A549 (cell line): ENCODE results near the gene BZW1. TPM values are rescaled to one million over a fixed set of nuclear protein-coding genes. Genes with fewer than 3 reads are reported as not detected.

Experiments used
- ATAC-seq, 2 experiments: fragments of 200-7000 bp in 1 of 2; fragments of >200 bp in 1 of 2; cut with Nextera tagmentation in 1 of 2; cut with Tn5 transposase in 1 of 2; 3 replicates each; pipeline versions ENCODE4 v1.8.0 to v1.9.1; 2018 to 2020; ENCODE audit warnings: mild to moderate bottlenecking in 1 of 2, moderate library complexity in 1 of 2
- CTCF ChIA-PET: fragments of 300-600 bp; sonication (Branson Sonifier 250); formaldehyde crosslinking; extraction: SDS; loops from one replicate; lab custom pipeline; 2021; ENCODE audit warnings: antibody characterized with exemption, inconsistent platforms; lab: Yijun Ruan, JAX
- POLR2A ChIA-PET: fragments of 350-600 bp; formaldehyde crosslinking; extraction: SDS; loops from one replicate; lab custom pipeline; 2021; ENCODE audit warnings: antibody characterized with exemption, inconsistent platforms; lab: Yijun Ruan, JAX
- DNase-seq, 2 experiments: peaks; one replicate each; pipeline versions ENCODE4 v3.0.0 to v3.0.0-alpha.2; 2011 to 2016; ENCODE audit warnings: low read depth in 1 of 2, low spot score in 1 of 2
- FAIRE-seq: peaks from 2 replicates; lab custom pipeline; 2011; peaks lifted over from hg19 to GRCh38; lab: Jason Lieb, UNC
- H3K27ac ChIP-seq, 2 experiments: fragments of >200 bp; sonication (Bioruptor Twin); formaldehyde crosslinking; 3 replicates each; pipeline ENCODE4 v1.5.1; 2016 to 2017
- H3K4me1 ChIP-seq: fragments of >200 bp; sonication (Bioruptor Twin); formaldehyde crosslinking; 3 replicates; pipeline ENCODE4 v1.6.1; 2016
- H3K4me2 ChIP-seq: fragments of >200 bp; sonication (Bioruptor Twin); formaldehyde crosslinking; 3 replicates; pipeline ENCODE4 v1.6.1; 2016
- H3K4me3 ChIP-seq: fragments of >200 bp; sonication (Bioruptor Twin); formaldehyde crosslinking; 3 replicates; pipeline ENCODE4 v1.5.1; 2016
- H3K9me3 ChIP-seq: fragments of >200 bp; sonication (Bioruptor Twin); formaldehyde crosslinking; 3 replicates; pipeline ENCODE4 v1.6.1; 2016
- ATOH8 ChIP-seq: fragments of 250-450 bp; sonication (Bioruptor Pico); IDR thresholded peaks from 2 replicates; pipeline ENCODE4 v1.5.0; 2020; ENCODE audit warnings: low read depth, mild to moderate bottlenecking, moderate library complexity
- BHLHE40 ChIP-seq: IDR thresholded peaks from 2 replicates; pipeline ENCODE4 v1.6.1; 2012; ENCODE audit warnings: low read depth, low read length, inconsistent platforms
- CBX2 ChIP-seq: fragments of 200-600 bp; sonication (generic); IDR thresholded peaks from 2 replicates; pipeline ENCODE4 v1.6.1; 2016; ENCODE audit warnings: low read depth, mild to moderate bottlenecking, borderline replicate concordance
- CBX8 ChIP-seq: fragments of 200-600 bp; sonication (generic); IDR thresholded peaks from 2 replicates; pipeline ENCODE4 v1.6.1; 2016
- CEBPB ChIP-seq, 2 experiments: fragments of >200 bp in 1 of 2; sonication (Bioruptor Twin) in 1 of 2; formaldehyde crosslinking in 1 of 2; IDR thresholded peaks; 2 replicates each; pipeline ENCODE4 v1.6.1; 2012 to 2016
- CHD2 ChIP-seq: fragments of 150-350 bp; IDR thresholded peaks from 2 replicates; pipeline ENCODE4 v1.6.1; 2014; ENCODE audit warnings: low read length; ENCODE audit not compliant: partially characterized antibody
- CHD4 ChIP-seq: fragments of 200-600 bp; sonication (generic); IDR thresholded peaks from 2 replicates; pipeline ENCODE4 v1.6.1; 2016; ENCODE audit warnings: antibody characterized with exemption, mild to moderate bottlenecking, borderline replicate concordance
- EHF ChIP-seq: fragments of 250-450 bp; sonication (Bioruptor Pico); IDR thresholded peaks from 2 replicates; pipeline ENCODE4 v1.5.0; 2020; ENCODE audit warnings: mild to moderate bottlenecking
- ESRRA ChIP-seq: fragments of 150-350 bp; IDR thresholded peaks from 2 replicates; pipeline ENCODE4 v1.6.1; 2014; ENCODE audit warnings: mild to moderate bottlenecking, low read length, borderline replicate concordance
- FOSB ChIP-seq: fragments of 250-450 bp; sonication (Bioruptor Pico); IDR thresholded peaks from 2 replicates; pipeline ENCODE4 v1.5.0; 2020; ENCODE audit warnings: mild to moderate bottlenecking, moderate library complexity
- FOSL2 ChIP-seq, 2 experiments: fragments of 450-650 bp in 1 of 2; fragments of >200 bp in 1 of 2; sonication (Bioruptor Twin) in 1 of 2; formaldehyde crosslinking; IDR thresholded peaks; 2 replicates each; pipeline versions ENCODE4 v1.5.0 to v1.6.1; 2016 to 2020; ENCODE audit warnings: mild to moderate bottlenecking in 1 of 2, moderate library complexity in 1 of 2
- HOXA7 ChIP-seq: fragments of 250-450 bp; sonication (Bioruptor Pico); IDR thresholded peaks from 2 replicates; pipeline ENCODE4 v1.5.0; 2020; ENCODE audit warnings: mild to moderate bottlenecking, moderate library complexity
- HOXB13 ChIP-seq: fragments of 250-450 bp; sonication (Bioruptor Pico); IDR thresholded peaks from 2 replicates; pipeline ENCODE4 v1.5.0; 2020; ENCODE audit warnings: low read depth, mild to moderate bottlenecking, moderate library complexity
- HOXB5 ChIP-seq: fragments of 250-450 bp; sonication (Bioruptor Pico); IDR thresholded peaks from 2 replicates; pipeline ENCODE4 v1.5.0; 2020; ENCODE audit warnings: mild to moderate bottlenecking, moderate library complexity
- JUN ChIP-seq, 2 experiments: fragments of >200 bp; sonication (Bioruptor Twin); formaldehyde crosslinking; IDR thresholded peaks; 2 replicates in 1 of 2; 3 replicates in 1 of 2; pipeline ENCODE4 v1.6.1; 2016 to 2017
- JUNB ChIP-seq: fragments of >200 bp; sonication (Bioruptor Twin); formaldehyde crosslinking; IDR thresholded peaks from 2 replicates; pipeline ENCODE4 v1.6.1; 2016
- KDM5A ChIP-seq: fragments of 200-600 bp; sonication (generic); IDR thresholded peaks from 2 replicates; pipeline ENCODE4 v1.6.1; 2016; ENCODE audit warnings: antibody characterized with exemption, mild to moderate bottlenecking
- MYC ChIP-seq: IDR thresholded peaks from 2 replicates; pipeline ENCODE4 v1.6.1; 2012; ENCODE audit warnings: mild to moderate bottlenecking, inconsistent platforms, low read length, improper control_type of control experiment, borderline replicate concordance
- NFE2L2 ChIP-seq: fragments of 150-350 bp; conservative IDR thresholded peaks from 2 replicates; pipeline ENCODE4 v1.6.1; 2014; ENCODE audit warnings: low read length
- NPAS2 ChIP-seq: fragments of 250-450 bp; sonication (Bioruptor Pico); IDR thresholded peaks from 2 replicates; pipeline ENCODE4 v1.8.0; 2022; ENCODE audit warnings: mild to moderate bottlenecking, moderate library complexity, borderline replicate concordance
- PHF8 ChIP-seq: fragments of 200-600 bp; sonication (generic); IDR thresholded peaks from 2 replicates; pipeline ENCODE4 v1.6.1; 2016; ENCODE audit warnings: low read depth, mild to moderate bottlenecking, antibody characterized with exemption, moderate library complexity, borderline replicate concordance
- POLR2AphosphoS2 ChIP-seq: conservative IDR thresholded peaks from 2 replicates; pipeline ENCODE4 v1.6.1; 2012; ENCODE audit warnings: low read length, improper control_type of control experiment, inconsistent platforms
- RAD21 ChIP-seq, 2 experiments: fragments of >200 bp in 1 of 2; sonication (Bioruptor Twin) in 1 of 2; formaldehyde crosslinking in 1 of 2; IDR thresholded peaks in 1 of 2; conservative IDR thresholded peaks in 1 of 2; 2 replicates in 1 of 2; 3 replicates in 1 of 2; pipeline ENCODE4 v1.6.1; 2012 to 2018; ENCODE audit warnings: inconsistent platforms in 1 of 2
- TFCP2L1 ChIP-seq: fragments of 250-450 bp; sonication (Bioruptor Pico); IDR thresholded peaks from 2 replicates; pipeline ENCODE4 v1.5.0; 2021; ENCODE audit warnings: mild to moderate bottlenecking
- WGBS: methylation state at CpG from one replicate; pipeline ENCODE4 v1.1.6; 2017; ENCODE audit errors: missing lambda C conversion rate; 5-methylcytosine and 5-hydroxymethylcytosine counted together
- polyA plus RNA-seq, 4 experiments: library from polyadenylated mRNA; depleted of rRNA in 3 of 4; stranded (reverse); fragments of >200 nt; fragmentation: RNase III in 1 of 4; extraction: RNeasy Plus Mini Kit Qiagen cat#74134 plus additional on column Dnase treatment in 1 of 4; gene quantifications; 2 replicates in 3 of 4; 3 replicates in 1 of 4; pipeline ENCODE4 v1.2.3, GENCODE V29; 2011 to 2017
- TF ChIP-seq, protein P1 (sequence below): IDR thresholded peaks from 2 replicates; pipeline ENCODE4 v1.6.1; 2012
- TF ChIP-seq, protein P2 (sequence below): fragments of 250-450 bp; sonication (Bioruptor Pico); IDR thresholded peaks from 2 replicates; pipeline ENCODE4 v1.5.0; 2021; ENCODE audit warnings: mild to moderate bottlenecking, moderate library complexity, borderline replicate concordance

Gene BZW1
- polyA plus RNA-seq, 2 of the 4 experiments (the other 2 are of a cell fraction) = 401 to 439 TPM

DNA sequence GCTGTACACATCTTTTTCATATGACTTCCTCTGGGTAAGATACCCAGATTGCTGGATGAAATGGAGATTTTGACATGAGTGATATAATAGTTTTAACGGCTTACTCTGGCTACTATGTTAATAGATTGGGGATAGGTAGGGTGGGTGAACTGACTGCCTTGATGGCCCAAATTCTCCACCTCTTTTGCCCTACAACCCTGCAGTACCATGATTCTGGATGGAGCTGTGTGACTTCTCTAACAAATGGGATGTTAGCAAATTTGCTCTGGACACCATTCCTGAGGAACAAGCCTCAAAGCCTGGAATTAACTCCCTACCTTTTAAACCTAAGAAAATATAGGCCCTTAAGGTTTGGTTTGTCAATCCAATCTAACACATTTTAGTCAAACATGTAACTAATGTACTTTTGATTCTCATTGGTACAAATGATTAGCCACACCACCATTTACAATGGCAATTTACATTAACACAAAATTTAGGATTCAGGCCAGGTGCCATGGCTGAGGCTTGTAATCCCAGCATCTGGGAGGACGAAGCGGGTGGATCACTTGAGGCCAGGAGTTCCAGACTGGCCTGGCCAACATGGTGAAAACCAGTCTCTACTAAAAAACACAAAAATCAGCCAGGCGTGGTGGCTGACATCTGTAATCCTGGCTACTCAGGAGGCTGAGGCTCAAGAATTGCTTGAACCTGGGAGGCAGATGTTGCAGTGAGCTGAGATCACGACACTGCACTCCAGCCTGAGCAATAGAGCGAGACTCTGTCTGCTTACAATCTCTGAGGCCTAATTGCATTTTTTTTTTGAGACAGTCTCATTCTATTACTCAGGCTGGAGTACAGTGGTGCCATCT lies 39.9 kb downstream of the BZW1 start:
- TF ChIP-seq, protein P1, sequence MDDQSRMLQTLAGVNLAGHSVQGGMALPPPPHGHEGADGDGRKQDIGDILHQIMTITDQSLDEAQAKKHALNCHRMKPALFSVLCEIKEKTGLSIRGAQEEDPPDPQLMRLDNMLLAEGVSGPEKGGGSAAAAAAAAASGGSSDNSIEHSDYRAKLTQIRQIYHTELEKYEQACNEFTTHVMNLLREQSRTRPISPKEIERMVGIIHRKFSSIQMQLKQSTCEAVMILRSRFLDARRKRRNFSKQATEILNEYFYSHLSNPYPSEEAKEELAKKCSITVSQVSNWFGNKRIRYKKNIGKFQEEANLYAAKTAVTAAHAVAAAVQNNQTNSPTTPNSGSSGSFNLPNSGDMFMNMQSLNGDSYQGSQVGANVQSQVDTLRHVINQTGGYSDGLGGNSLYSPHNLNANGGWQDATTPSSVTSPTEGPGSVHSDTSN = no peak
- TF ChIP-seq POLR2AphosphoS2 (peak; percentile 78; the same call in 1 of the 2 replicates), HOXA7 (CRISPR knock-in tag) (peak; percentile 46; the same call in 1 of the 2 replicates)
- TF ChIP-seq, all 56 proteins: peak for 2
- Histone ChIP-seq H3K4me1 (no peaks in the 10 kb centered on the region), H3K9me3 (no peaks in the 10 kb centered on the region), H3K4me3 (no peak overlapping the region), H3K27ac (no peak overlapping the region), H3K4me2 (no peak overlapping the region)
- FAIRE-seq (no peak), ATAC-seq (no peak), DNase-seq (no peak)
- WGBS = 93% methylated on average over 6 of the region's 6 CpGs
- CTCF ChIA-PET = no interaction called here
- POLR2A ChIA-PET = no interaction called here

DNA sequence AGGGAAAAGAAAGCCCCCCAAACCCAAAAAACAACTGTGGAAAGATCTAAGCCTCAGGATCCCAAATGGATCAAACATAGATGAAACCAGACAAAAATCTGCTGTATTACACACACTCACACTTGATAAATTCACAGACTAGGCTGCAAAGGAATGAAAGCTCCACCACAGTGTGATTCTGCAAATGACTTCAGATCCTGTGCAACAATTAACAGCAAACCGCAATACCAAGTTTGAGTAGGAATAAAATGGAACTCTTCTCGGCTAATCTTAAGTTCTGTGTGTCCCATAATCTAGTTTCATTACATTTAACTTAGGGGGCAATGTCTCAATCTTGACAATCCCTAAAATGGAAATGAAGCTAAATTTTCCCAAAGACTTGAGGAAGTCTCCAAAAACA lies 40.9 kb downstream of the BZW1 start:
- ChIA-PET CTCF (no interaction called here), POLR2A (interaction anchor here (0.7 kb wide), 1 partner anchor 12 kb away, joined by 5 read pairs; the partner anchor contains the start of gene CLK1)
- TF ChIP-seq FOSL2 (IDR thresholded peaks at IDR 0.05) = no peak
- TF ChIP-seq FOSL2 (CRISPR knock-in tag; IDR thresholded peaks at IDR 0.05) = no peak
- TF ChIP-seq BHLHE40 = no peak
- no peak for TF ChIP-seq JUNB
- no peak for TF ChIP-seq FOSB (CRISPR knock-in tag)
- TF ChIP-seq CEBPB (IDR thresholded peaks at IDR 0.05) = no peak
- no peak for TF ChIP-seq NFE2L2
- TF ChIP-seq CHD2 = no peak
- TF ChIP-seq CHD4 = no peak
- no peak for TF ChIP-seq MYC
- no peak for TF ChIP-seq HOXB5 (CRISPR knock-in tag)
- TF ChIP-seq ATOH8 = no peak
- no peak for TF ChIP-seq NPAS2 (CRISPR knock-in tag)
- FAIRE-seq = no peak
- ATAC-seq = no peak
- Histone ChIP-seq H3K4me2 (no peak overlapping the region), H3K9me3 (no peaks in the 10 kb centered on the region), H3K4me1 (no peaks in the 10 kb centered on the region), H3K27ac (no peak overlapping the region), H3K4me3 (no peak overlapping the region)
- WGBS = 100% methylated on average over 2 of the region's 2 CpGs
- no peak for DNase-seq

DNA sequence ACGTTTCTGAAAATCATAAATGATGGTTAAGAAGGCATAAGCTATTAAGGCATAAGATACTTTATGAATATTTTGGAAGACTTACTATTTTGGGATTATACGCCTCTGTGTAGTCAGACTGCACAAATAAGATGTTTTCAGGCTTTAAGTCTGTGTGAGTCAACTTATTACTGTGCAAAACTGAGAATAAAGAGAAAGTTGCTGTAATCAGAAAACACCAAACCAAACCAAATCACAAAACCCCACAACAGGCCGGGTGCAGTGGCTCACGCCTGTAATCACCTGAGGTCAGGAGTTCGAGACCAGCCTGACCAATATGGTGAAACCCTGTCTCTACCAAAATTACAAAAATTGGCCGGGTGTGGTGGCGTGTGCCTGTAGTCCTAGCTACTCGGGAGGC lies 45.1 kb downstream of the BZW1 start:
- FAIRE-seq = no peak
- CTCF ChIA-PET = interaction anchor here (0.6 to 1.9 kb wide), 5 partner anchors 8 to 91 kb away, joined by 3 to 4 read pairs (median 3); no protein-coding TSS in a partner anchor
- Histone ChIP-seq H3K4me2 (no peak overlapping the region), H3K27ac (no peak overlapping the region), H3K4me3 (no peak overlapping the region), H3K4me1 (peaks cover 30% of the 10 kb centered on the region), H3K9me3 (no peaks in the 10 kb centered on the region)
- TF ChIP-seq EHF (CRISPR knock-in tag) = no peak
- TF ChIP-seq TFCP2L1 (CRISPR knock-in tag) = no peak
- TF ChIP-seq, protein P1 = no peak
- TF ChIP-seq PHF8 = no peak
- no peak for TF ChIP-seq JUN (IDR thresholded peaks at IDR 0.05)
- TF ChIP-seq, protein P2, sequence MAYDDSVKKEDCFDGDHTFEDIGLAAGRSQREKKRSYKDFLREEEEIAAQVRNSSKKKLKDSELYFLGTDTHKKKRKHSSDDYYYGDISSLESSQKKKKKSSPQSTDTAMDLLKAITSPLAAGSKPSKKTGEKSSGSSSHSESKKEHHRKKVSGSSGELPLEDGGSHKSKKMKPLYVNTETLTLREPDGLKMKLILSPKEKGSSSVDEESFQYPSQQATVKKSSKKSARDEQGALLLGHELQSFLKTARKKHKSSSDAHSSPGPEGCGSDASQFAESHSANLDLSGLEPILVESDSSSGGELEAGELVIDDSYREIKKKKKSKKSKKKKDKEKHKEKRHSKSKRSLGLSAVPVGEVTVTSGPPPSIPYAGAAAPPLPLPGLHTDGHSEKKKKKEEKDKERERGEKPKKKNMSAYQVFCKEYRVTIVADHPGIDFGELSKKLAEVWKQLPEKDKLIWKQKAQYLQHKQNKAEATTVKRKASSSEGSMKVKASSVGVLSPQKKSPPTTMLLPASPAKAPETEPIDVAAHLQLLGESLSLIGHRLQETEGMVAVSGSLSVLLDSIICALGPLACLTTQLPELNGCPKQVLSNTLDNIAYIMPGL (CRISPR knock-in tag) = no peak
- no peak for TF ChIP-seq RAD21 (conservative IDR thresholded peaks at IDR 0.05 in 1 of 2, IDR thresholded peaks at IDR 0.05 in 1 of 2)
- no peak for TF ChIP-seq CBX2
- TF ChIP-seq ESRRA = no peak
- TF ChIP-seq CHD2 = no peak
- TF ChIP-seq HOXB13 (CRISPR knock-in tag) = no peak
- TF ChIP-seq KDM5A = no peak
- TF ChIP-seq CBX8 = no peak
- 96% methylated on average over 8 of the region's 8 CpGs for WGBS
- DNase-seq = no peak
- POLR2A ChIA-PET = interaction anchor here (1.6 kb wide), 1 partner anchor 7 kb away, joined by 6 read pairs; the partner anchor contains the start of gene CLK1
- no peak for ATAC-seq
